GM10266 (cell line): ENCODE data around the gene ACADS.

Experiments
- DNase-seq: peaks from one replicate; pipeline ENCODE4 v3.0.0; 2012; ENCODE audit errors: extremely low spot score
- TF ChIP-seq, protein P1 (sequence below): IDR thresholded peaks from 2 replicates; pipeline ENCODE4 v1.5.1; 2012; ENCODE audit warnings: mild to moderate bottlenecking, low read depth; ENCODE audit not compliant: control insufficient read depth, insufficient read depth; ENCODE audit errors: missing control alignments

The ACADS gene

GRCh38 chr12:120757949-120758348 lies 32.3 kb downstream of the ACADS start:
- TF ChIP-seq, protein P1, sequence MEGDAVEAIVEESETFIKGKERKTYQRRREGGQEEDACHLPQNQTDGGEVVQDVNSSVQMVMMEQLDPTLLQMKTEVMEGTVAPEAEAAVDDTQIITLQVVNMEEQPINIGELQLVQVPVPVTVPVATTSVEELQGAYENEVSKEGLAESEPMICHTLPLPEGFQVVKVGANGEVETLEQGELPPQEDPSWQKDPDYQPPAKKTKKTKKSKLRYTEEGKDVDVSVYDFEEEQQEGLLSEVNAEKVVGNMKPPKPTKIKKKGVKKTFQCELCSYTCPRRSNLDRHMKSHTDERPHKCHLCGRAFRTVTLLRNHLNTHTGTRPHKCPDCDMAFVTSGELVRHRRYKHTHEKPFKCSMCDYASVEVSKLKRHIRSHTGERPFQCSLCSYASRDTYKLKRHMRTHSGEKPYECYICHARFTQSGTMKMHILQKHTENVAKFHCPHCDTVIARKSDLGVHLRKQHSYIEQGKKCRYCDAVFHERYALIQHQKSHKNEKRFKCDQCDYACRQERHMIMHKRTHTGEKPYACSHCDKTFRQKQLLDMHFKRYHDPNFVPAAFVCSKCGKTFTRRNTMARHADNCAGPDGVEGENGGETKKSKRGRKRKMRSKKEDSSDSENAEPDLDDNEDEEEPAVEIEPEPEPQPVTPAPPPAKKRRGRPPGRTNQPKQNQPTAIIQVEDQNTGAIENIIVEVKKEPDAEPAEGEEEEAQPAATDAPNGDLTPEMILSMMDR = no peak
- no peak for DNase-seq

DNA sequence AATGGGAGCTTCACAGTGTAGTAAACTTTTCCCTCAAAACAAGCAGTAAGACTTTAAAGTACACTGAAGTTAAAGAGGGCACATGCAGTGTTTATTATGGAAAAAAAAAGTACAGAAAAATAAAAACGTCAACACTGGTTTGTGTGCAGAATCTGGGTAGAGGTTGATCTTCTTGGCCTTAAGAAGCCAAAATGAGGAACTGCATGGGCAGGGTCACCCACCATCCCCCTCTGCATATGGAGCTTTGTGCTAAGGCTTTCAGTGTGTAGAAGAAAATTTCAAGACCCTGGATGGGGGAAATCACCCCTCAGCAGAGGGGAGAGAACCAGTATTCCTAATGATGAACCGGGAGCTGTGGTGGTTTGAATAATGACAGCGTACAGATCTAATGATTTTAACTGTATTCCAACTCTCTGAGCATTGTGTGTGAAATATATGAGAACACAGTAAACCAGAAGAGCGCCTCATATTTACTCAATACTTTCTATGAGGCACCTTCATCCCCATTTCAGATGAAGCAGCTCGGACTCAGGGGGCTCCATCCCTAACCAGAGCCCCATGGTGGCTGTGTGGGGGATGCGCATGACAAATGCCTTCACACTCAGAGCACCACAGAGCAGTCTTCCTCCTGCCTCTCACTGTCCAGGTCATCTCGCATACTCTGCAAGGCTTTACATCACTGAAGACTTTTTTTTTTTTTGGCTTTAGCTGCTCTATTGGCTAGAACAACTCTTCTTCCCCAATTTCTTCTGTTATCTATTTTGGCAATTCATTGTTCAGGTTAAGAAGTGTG lies 33.4 kb downstream of the ACADS start:
- TF ChIP-seq, protein P1 = no peak
- DNase-seq = no peak

DNA sequence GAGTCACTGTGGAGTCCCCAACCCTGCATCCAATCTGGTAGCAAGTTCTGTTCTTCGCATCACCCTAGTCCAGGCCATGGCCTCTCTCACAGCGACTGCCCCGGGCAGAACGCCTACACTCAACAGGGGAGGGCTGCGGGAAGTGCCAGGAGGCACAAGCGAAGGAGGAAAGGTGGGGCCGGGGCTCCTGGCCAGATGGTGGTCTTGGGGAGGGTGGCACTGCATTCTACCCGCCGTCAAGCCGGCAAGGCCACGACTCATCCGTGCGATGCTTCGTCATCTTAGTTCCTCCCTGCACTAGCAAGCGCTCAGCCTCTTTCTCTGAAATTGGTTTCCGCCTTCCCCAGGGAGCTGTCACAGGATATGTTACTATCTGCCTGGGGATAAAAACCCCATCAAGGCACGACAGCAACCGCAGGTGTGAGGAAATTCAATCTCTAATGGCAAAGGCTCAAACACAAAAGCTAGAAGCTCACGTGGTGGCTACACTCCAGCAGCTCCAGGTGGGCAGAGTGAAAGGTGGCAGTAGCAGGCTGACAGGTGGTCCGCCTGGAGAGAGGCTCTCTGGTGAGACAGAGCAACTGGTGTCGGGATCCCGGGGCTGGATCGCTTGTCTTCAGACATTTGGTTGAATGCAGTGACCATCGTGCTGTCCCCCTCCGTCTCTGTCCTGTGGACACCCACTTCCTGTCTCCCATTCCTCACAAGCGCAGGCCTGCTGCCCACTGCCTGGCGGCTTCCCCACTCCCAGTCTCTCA lies 34.1 kb downstream of the ACADS start:
- TF ChIP-seq, protein P1 = no peak
- no peak for DNase-seq

- DNase-seq = no peak
Observed at GRCh38 chr12:120760349-120761254, 35.0 kb downstream of the ACADS start.

GRCh38 chr12:120761519-120761934 lies 35.9 kb downstream of the ACADS start:
- no peak for DNase-seq
- TF ChIP-seq, protein P1 = no peak

More at GRCh38 chr12:120760349-120761254, 35.0 kb downstream of the ACADS start:
- TF ChIP-seq, protein P1 = no peak

DNA sequence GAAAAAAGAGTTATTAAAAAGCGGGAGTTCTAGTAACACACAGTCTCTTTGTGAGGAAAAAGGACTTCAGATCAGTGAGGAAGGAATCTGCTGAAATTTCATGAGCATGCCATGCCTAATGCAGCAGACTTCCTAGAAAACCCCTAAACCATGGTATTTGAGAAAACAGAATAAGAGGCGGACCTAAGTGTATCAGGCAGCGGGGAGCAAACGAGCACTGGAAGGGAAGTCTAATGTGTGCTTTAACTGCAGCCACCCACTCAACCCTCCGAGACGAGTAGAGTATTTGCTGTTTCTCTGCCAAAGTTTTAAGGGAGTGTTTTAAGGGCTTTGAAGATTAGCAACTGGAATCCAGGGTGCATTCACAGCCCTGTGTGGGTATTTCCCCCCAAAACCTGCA lies 36.5 kb downstream of the ACADS start:
- DNase-seq = no peak
- TF ChIP-seq, protein P1 = no peak
